ENCODE measurements around the gene PKIB. TPM values are rescaled to one million over a fixed set of nuclear protein-coding genes. Genes with fewer than 3 reads are reported as not detected.

PKIB gene
- polyA plus RNA-seq, 12 donors: 1.1 to 6.9 (median 1.8) TPM; not detected in 2

GRCh38 chr6:122665929-122666328 lies 55.7 kb downstream of the PKIB start:
- no peak for DNase-seq

GRCh38 chr6:122666418-122666817 lies 56.2 kb downstream of the PKIB start:
- no peak for DNase-seq

DNA sequence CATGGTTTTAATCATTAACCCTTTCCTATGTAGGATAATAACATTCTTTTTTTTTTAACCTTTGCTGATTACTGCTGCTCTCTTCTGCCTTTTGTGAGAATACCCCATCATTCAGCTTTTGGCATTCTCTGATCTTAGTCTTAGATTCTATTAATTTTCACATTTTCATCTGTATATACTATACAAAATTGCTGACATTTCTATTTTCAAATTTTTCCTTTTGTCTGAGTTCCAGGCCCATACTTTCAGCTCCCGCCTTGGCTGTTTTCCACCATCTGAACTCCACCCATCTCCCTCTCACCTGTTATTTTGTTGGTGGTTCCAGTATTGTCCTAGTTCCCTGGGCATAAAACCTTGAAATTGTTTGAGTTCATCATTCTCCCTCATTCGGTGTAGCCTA lies 59.2 kb downstream of the PKIB start:
- DNase-seq: no peak

GRCh38 chr6:122669868-122670267 lies 59.7 kb downstream of the PKIB start:
- no peak for DNase-seq

DNA sequence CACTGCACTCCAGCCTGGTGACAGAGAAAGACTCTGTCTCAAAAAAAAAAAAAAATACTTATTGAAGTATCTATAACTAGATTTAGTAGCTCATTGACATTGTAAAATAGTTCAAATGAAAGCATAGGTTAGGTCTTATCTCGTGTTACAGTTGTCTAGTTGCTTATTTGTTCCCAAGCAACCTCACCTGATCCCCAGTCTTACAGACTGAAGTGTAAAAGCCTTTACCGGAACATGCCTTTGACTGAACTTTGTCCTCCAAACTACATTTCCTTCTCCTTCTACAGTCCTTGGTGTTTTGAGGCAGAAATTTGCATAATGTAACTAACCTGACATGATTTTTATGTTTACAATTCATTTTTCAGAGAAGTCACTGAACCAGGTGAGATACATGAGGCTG lies 61.0 kb downstream of the PKIB start:
- no peak for DNase-seq

DNA sequence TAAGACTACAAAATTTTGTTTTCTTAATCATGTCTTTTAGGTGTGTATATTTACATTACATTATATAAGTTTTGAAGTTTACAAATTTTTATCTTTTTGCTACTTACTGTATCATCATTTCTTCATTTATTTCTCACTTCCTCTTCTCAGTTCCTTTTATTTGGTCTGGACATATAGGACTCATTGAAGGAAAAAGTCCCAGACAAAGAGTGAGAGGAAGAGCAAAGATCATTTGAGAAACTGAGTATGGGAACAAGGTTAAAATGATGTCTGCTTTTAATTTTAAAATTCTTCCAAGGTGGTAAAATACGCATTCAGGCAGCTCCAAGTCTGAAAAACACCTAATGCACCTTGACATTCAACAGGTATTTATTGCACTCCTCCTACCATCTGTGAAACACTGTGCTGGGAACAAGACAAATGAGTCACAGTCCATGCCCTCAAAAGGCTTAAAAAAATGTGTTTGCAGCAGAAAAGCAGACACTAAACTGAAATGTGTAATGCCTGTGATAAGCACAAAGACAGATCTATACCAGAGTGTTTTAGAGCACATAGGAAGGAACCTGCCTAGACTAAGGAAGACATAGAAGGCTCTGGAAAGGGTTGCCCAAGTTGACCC lies 63.2 kb downstream of the PKIB start:
- no peak for DNase-seq

- no peak for DNase-seq
These were observed 65.9 kb downstream of the PKIB start for GRCh38 chr6:122676146-122676545.

GRCh38 chr6:122676688-122677087 lies 66.5 kb downstream of the PKIB start:
- no peak for DNase-seq

- no peak for DNase-seq
These were observed 67.2 kb downstream of the PKIB start for GRCh38 chr6:122677406-122677805.

GRCh38 chr6:122678841-122679240 lies 68.6 kb downstream of the PKIB start:
- DNase-seq: no peak

DNA sequence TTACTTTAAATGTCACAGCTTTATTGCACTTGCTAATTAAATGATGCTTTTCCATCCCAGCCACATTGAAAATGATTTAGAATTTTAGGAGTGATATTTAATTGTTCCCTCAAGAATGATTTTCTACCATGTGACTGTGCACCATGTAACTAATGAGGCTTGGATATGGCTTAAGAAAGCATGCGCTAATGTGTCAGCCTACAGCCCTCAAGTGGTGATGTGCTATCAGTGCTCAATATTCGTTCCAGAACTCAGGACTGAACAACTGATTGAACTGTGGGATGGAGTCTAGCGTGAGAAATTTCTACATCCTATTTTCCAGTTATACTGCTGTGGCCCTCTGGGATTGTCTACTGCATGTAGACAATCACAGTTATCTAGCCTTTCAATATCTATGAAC lies 71.5 kb downstream of the PKIB start:
- no peak for DNase-seq

GRCh38 chr6:122683989-122684651 lies 73.9 kb downstream of the PKIB start:
- DNase-seq: no peak

- DNase-seq: no peak
These were observed 82.0 kb downstream of the PKIB start for GRCh38 chr6:122692175-122692598.

DNA sequence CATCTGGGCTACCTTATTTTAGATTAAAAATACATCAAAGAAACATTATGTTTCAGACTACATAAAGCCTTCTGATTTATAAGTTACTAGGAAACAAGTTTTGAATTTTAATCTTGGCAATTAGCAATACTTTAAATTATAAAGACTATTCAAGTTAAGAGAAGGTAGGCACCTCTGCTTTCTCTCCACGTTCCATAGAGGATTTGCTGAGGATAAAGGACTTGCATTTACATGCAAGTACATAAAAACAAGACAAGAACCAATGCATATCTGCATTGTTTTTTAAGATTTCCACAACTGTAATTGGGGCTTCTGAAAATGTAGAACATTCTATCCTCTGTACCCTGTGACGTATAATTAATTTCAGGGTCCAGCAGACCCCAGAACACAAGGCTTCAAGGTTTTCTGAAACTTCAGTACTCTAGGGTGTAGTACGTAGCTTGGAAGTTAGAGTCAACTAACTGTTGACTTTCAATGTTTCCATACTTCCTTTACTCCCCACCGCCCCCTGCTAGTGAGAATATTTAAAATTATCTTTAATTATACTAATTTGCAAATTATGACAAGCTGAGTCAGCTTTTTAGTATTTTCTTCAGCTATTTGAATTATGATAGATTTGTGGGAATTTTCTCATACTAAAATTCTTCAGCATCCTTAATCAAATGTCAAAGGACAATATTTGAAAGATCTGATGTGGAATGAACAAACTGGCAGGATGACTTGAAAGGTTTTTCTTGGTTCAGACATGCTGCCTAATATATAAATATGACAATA lies 82.8 kb downstream of the PKIB start:
- no peak for DNase-seq

GRCh38 chr6:122694075-122694474 lies 83.9 kb downstream of the PKIB start:
- DNase-seq: no peak

DNA sequence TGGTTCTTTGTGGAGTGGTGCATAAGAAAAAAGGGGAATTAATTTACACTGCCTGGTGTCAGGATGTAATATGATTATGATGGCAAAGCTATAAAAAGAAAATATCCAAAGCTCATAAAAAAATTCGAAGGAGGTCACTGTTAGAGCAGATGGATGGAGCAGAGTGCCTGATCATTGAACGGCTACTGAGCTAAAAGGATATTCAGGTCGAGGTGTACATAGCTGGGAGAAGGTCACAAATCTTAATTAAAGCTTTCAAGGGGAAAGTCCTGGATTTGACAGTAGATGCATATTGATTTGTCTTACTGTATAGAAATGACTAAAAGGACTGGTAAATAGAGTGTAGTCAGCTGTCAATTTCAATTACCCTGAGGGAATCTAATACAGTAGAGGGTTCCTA lies 84.4 kb downstream of the PKIB start:
- no peak for DNase-seq

- no peak for DNase-seq
These were observed 85.0 kb downstream of the PKIB start for GRCh38 chr6:122695188-122695587.

GRCh38 chr6:122696079-122696478 lies 85.9 kb downstream of the PKIB start:
- no peak for DNase-seq

- no peak for DNase-seq
These were observed 86.6 kb downstream of the PKIB start for GRCh38 chr6:122696853-122697252.

DNA sequence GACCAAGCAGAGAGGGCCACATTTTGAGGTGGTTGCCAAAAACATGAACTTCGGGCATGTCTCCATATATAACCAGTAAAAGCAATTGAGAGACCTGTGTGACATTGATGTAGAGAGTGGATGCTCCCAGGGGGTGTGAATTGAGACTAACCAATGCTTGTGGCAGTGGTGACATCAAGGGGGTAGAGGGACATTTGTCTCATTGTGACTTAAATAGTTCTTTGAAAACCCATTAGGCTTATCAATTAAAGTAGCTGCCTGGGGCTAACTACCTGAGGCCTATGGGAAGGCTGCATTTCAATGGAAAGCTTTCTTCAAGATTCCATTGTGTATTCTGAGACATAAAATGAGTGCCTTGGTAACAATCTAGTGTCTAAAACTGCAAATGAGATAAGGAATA lies 87.3 kb downstream of the PKIB start:
- DNase-seq: no peak

DNA sequence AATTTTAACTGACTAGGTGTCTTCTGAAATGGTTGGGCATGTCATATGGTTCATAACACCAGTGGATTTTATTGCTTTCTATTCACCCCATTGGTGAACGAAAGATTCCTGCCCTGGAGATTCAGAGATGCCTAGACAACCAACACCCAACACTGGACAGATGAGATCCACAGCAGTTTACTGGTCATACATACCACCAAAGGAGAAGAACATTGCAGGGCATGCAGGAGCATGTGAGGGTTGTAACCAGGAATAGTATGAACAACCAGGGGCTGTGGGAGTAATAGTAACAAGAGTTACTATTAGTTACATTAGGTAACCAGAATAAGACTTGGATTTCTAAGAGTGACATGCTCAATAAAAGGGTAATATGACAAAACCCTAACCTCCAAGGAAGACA lies 91.5 kb downstream of the PKIB start:
- no peak for DNase-seq

DNA sequence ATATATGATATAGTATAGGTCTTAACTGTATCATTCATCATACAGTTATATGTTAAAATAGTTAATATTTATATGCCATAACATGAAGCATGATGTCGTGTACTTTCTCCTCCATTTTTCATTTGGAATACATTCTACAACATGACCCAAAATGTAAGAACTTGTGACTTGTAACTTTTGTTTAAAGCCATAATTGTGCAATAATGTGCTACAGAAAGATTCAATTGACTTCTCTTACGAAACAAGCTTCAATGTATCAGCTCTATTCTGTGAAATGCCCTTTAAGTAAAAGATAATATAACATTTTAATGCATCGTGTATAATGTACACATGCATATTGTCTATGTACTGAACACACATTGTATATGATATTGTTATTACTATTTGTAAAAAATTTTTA lies 92.6 kb downstream of the PKIB start:
- DNase-seq: no peak

GRCh38 chr6:122704066-122704465 lies 93.9 kb downstream of the PKIB start:
- no peak for DNase-seq

Measured in muscle of arm (tissue), 12 donors.